ENCODE measurements around the gene OR13J1. TPM values are rescaled to one million over a fixed set of nuclear protein-coding genes. Genes with fewer than 3 reads are reported as not detected.

The OR13J1 gene
- total RNA-seq, 4 donors from 2014 or later: not detected

DNA sequence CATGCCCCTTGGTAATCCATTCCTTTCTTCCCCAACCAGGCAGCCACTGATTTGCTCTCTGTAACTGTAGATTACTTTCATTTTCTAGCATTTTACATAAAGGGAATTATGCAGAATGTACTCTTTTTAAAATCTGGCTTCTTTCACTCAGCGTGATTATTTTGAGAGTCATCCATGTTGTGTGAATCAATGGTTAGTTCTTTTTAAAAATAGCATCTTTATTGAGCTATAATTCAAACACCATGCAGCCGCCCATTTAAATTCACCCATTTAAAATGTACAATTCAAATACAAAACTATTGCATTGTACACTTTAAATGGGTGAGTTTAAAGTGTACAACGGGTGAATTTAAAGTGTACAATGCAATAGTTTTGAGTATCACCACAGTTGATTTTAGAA is 2.3 kb upstream of the OR13J1 start:
- Histone ChIP-seq H3K9me3 (no peaks in the 10 kb centered on the region), H3K36me3 (no peaks in the 10 kb centered on the region), H3K4me1 (no peaks in the 10 kb centered on the region), H3K27me3 (no peaks in the 10 kb centered on the region), H3K4me3 (no peak overlapping the region), H3K27ac (no peak overlapping the region)
- TF ChIP-seq, protein P1, sequence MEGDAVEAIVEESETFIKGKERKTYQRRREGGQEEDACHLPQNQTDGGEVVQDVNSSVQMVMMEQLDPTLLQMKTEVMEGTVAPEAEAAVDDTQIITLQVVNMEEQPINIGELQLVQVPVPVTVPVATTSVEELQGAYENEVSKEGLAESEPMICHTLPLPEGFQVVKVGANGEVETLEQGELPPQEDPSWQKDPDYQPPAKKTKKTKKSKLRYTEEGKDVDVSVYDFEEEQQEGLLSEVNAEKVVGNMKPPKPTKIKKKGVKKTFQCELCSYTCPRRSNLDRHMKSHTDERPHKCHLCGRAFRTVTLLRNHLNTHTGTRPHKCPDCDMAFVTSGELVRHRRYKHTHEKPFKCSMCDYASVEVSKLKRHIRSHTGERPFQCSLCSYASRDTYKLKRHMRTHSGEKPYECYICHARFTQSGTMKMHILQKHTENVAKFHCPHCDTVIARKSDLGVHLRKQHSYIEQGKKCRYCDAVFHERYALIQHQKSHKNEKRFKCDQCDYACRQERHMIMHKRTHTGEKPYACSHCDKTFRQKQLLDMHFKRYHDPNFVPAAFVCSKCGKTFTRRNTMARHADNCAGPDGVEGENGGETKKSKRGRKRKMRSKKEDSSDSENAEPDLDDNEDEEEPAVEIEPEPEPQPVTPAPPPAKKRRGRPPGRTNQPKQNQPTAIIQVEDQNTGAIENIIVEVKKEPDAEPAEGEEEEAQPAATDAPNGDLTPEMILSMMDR (IDR thresholded peaks at IDR 0.05): no peak
- no peak for TF ChIP-seq POLR2A (IDR thresholded peaks at IDR 0.05)
- DNase-seq: no peak
- intact Hi-C loops (cut with DNase I; ENCODE audit: low total_unique reads): no loop called here

- H3K4me1 ChIP-seq: no peaks in the 10 kb centered on the region
- H3K4me3 ChIP-seq: no peak overlapping the region
- TF ChIP-seq POLR2A (IDR thresholded peaks at IDR 0.05): no peak
- TF ChIP-seq, protein P1 (IDR thresholded peaks at IDR 0.05): no peak
- no peaks in the 10 kb centered on the region for H3K36me3 ChIP-seq
- no peaks in the 10 kb centered on the region for H3K9me3 ChIP-seq
- intact Hi-C loops (cut with DNase I; ENCODE audit: low total_unique reads): no loop called here
- no peak overlapping the region for H3K27ac ChIP-seq
- DNase-seq: no peak
- no peaks in the 10 kb centered on the region for H3K27me3 ChIP-seq
Observed at GRCh38 chr9:35871545-35871944, 1.3 kb upstream of the OR13J1 start.

DNA sequence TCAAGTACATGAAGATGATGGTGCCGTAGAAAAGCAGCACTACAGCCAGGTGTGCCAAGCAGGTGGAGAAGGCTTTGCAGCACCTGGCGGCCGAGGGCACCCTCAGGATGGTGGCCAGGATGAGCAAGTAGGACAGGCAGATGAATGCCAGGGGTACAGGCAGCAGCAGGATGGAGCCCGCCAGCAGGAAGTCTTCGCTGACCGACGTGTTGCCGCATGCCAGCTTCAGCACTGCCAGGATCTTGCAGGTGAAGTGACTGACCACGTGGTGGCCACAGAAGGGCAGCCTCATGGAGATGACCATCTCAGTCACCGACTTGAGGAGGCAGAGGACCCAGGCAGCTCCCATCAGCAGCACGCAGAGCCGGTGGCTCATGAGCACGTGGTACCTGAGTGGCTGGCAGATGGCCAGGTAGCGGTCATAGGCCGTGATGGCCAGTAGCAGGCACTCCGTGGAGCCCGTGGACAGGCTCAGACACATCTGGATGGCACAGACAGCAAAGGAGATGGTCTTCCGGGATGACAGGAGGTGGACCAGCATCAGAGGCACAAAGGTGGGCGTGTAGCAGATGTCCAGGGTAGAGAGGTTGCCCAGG is 482 bp downstream of the OR13J1 start:
- Histone ChIP-seq H3K4me1 (no peaks in the 10 kb centered on the region), H3K9me3 (no peaks in the 10 kb centered on the region), H3K36me3 (no peaks in the 10 kb centered on the region), H3K4me3 (no peak overlapping the region), H3K27ac (no peak overlapping the region), H3K27me3 (no peaks in the 10 kb centered on the region)
- DNase-seq: no peak
- no peak for TF ChIP-seq POLR2A (IDR thresholded peaks at IDR 0.05)
- TF ChIP-seq, protein P1 (IDR thresholded peaks at IDR 0.05): no peak
- intact Hi-C loops (cut with DNase I; ENCODE audit: low total_unique reads): no loop called here

- intact Hi-C loops (cut with DNase I; ENCODE audit: low total_unique reads): no loop called here
- TF ChIP-seq, protein P1 (IDR thresholded peaks at IDR 0.05): no peak
- no peak for TF ChIP-seq POLR2A (IDR thresholded peaks at IDR 0.05)
- no peak overlapping the region for H3K4me3 ChIP-seq
- no peaks in the 10 kb centered on the region for H3K36me3 ChIP-seq
- H3K9me3 ChIP-seq: no peaks in the 10 kb centered on the region
- no peak for DNase-seq
- no peaks in the 10 kb centered on the region for H3K4me1 ChIP-seq
- no peak overlapping the region for H3K27ac ChIP-seq
- H3K27me3 ChIP-seq: no peaks in the 10 kb centered on the region
Observed at GRCh38 chr9:35868933-35869332, 1.3 kb downstream of the OR13J1 start.

DNA sequence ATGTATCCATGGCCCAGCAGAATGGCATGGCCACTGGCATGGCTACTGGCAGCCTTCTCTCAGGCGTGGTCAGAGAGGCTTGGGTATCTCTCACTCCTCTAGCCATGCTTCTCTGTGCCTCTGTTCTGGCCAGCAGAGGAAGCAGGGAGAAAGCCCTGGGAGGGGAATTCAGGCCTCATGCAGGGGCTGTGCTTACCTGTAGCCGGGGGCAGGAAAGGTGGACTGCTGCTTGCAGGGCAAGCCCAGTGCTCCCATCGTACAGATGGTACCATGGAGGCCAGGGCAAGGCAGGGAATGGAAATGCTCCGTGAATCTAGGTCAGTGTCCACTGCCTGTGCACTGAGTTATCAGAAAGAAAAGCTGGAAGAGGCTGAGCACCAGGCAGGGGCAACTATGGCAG is 2.7 kb downstream of the OR13J1 start:
- no peak for DNase-seq
- H3K4me1 ChIP-seq: no peaks in the 10 kb centered on the region
- H3K4me3 ChIP-seq: no peak overlapping the region
- no peak overlapping the region for H3K27ac ChIP-seq
- H3K9me3 ChIP-seq: no peaks in the 10 kb centered on the region
- TF ChIP-seq, protein P1 (IDR thresholded peaks at IDR 0.05): no peak
- TF ChIP-seq POLR2A (IDR thresholded peaks at IDR 0.05): no peak
- intact Hi-C loops (cut with DNase I; ENCODE audit: low total_unique reads): no loop called here
- H3K27me3 ChIP-seq: no peaks in the 10 kb centered on the region
- no peaks in the 10 kb centered on the region for H3K36me3 ChIP-seq
